ENCODE results near the gene HSPA9. TPM values are rescaled to one million over a fixed set of nuclear protein-coding genes. Genes with fewer than 3 reads are reported as not detected.

The HSPA9 gene
- total RNA-seq, 3 donors from 2014 or later, result 236 to 288 (median 266) TPM

GRCh38 chr5:138583984-138584637 lies 8.9 kb upstream of the HSPA9 start:
- intact Hi-C loops (cut with DNase I; ENCODE audit: low total_unique reads), result no loop called here

GRCh38 chr5:138582959-138583358 lies 7.8 kb upstream of the HSPA9 start:
- intact Hi-C loops (cut with DNase I; ENCODE audit: low total_unique reads), result no loop called here
- DNase-seq (ENCODE audit: low spot score in 2 of 2), result no peak
- Histone ChIP-seq H3K27ac (no peak overlapping the region), H3K4me3 (no peak overlapping the region), H3K36me3 (no peaks in the 10 kb centered on the region), H3K9me3 (no peaks in the 10 kb centered on the region), H3K4me1 (no peaks in the 10 kb centered on the region), H3K27me3 (no peaks in the 10 kb centered on the region)
- TF ChIP-seq CTCF (IDR thresholded peaks at IDR 0.05), result no peak
- no peak for TF ChIP-seq POLR2A (IDR thresholded peaks at IDR 0.05)
- no peak for TF ChIP-seq POLR2AphosphoS5 (IDR thresholded peaks at IDR 0.05)

More at GRCh38 chr5:138583984-138584637, 8.9 kb upstream of the HSPA9 start:
- H3K36me3 ChIP-seq, result no peaks in the 10 kb centered on the region
- H3K27ac ChIP-seq, result no peak overlapping the region
- H3K9me3 ChIP-seq, result no peaks in the 10 kb centered on the region
- TF ChIP-seq CTCF (IDR thresholded peaks at IDR 0.05) (no peak), POLR2AphosphoS5 (IDR thresholded peaks at IDR 0.05) (no peak), POLR2A (IDR thresholded peaks at IDR 0.05) (no peak)
- no peak overlapping the region for H3K4me3 ChIP-seq
- no peak for DNase-seq (ENCODE audit: low spot score in 2 of 2)
- H3K27me3 ChIP-seq, result no peaks in the 10 kb centered on the region
- no peaks in the 10 kb centered on the region for H3K4me1 ChIP-seq

- DNase-seq (ENCODE audit: low spot score in 2 of 2), result no peak
- H3K27me3 ChIP-seq, result no peaks in the 10 kb centered on the region
- TF ChIP-seq CTCF (IDR thresholded peaks at IDR 0.05), result no peak
- no peak for TF ChIP-seq POLR2A (IDR thresholded peaks at IDR 0.05)
- TF ChIP-seq POLR2AphosphoS5 (IDR thresholded peaks at IDR 0.05), result no peak
- no peaks in the 10 kb centered on the region for H3K36me3 ChIP-seq
- intact Hi-C loops (cut with DNase I; ENCODE audit: low total_unique reads), result no loop called here
- no peak overlapping the region for H3K4me3 ChIP-seq
- no peaks in the 10 kb centered on the region for H3K9me3 ChIP-seq
- H3K27ac ChIP-seq, result peak overlapping the region in 1 of 2 donors; percentile 51
- H3K4me1 ChIP-seq, result no peaks in the 10 kb centered on the region
Measured at GRCh38 chr5:138580777-138581176, 5.6 kb upstream of the HSPA9 start.

GRCh38 chr5:138580001-138580400 lies 4.8 kb upstream of the HSPA9 start:
- intact Hi-C loops (cut with DNase I; ENCODE audit: low total_unique reads), result no loop called here
- Histone ChIP-seq H3K27me3 (no peaks in the 10 kb centered on the region), H3K4me3 (no peak overlapping the region), H3K36me3 (no peaks in the 10 kb centered on the region), H3K4me1 (no peaks in the 10 kb centered on the region), H3K27ac (no peak overlapping the region), H3K9me3 (no peaks in the 10 kb centered on the region)
- DNase-seq (ENCODE audit: low spot score in 2 of 2), result no peak
- TF ChIP-seq CTCF (IDR thresholded peaks at IDR 0.05) (no peak), POLR2AphosphoS5 (IDR thresholded peaks at IDR 0.05) (no peak), POLR2A (IDR thresholded peaks at IDR 0.05) (no peak)

GRCh38 chr5:138579517-138579863 lies 4.3 kb upstream of the HSPA9 start:
- no peak for DNase-seq (ENCODE audit: low spot score in 2 of 2)
- Histone ChIP-seq H3K27me3 (no peaks in the 10 kb centered on the region), H3K27ac (peak overlapping the region in 1 of 2 donors; percentile 19), H3K36me3 (no peaks in the 10 kb centered on the region), H3K4me3 (no peak overlapping the region), H3K4me1 (no peaks in the 10 kb centered on the region), H3K9me3 (no peaks in the 10 kb centered on the region)
- no peak for TF ChIP-seq POLR2A (IDR thresholded peaks at IDR 0.05)
- TF ChIP-seq CTCF (IDR thresholded peaks at IDR 0.05), result no peak
- no peak for TF ChIP-seq POLR2AphosphoS5 (IDR thresholded peaks at IDR 0.05)
- intact Hi-C loops (cut with DNase I; ENCODE audit: low total_unique reads), result loop anchor here (10.0 kb wide), 1 partner anchor 685 kb away; no protein-coding TSS in a partner anchor
